Endodermal cell (in vitro differentiated cells): ENCODE measurements around the gene BCLAF3. TPM values are rescaled to one million over a fixed set of nuclear protein-coding genes. Genes with fewer than 3 reads are reported as not detected.

Source experiments
- DNase-seq: peaks from one replicate; pipeline ENCODE4 v3.0.0-alpha.2; 2017
- H3K27ac ChIP-seq: 2 replicates; pipeline ENCODE4 v1.5.1; 2013; ENCODE audit warnings: mild to moderate bottlenecking, low read depth, low read length, moderate library complexity
- H3K27me3 ChIP-seq: 2 replicates; pipeline ENCODE4 v1.6.1; 2013; ENCODE audit warnings: mild to moderate bottlenecking, low read length, moderate library complexity; ENCODE audit not compliant: insufficient read depth, control insufficient read depth, poor library complexity, severe bottlenecking
- H3K36me3 ChIP-seq: 2 replicates; pipeline ENCODE4 v1.7.0; 2013; ENCODE audit warnings: mild to moderate bottlenecking, low read length, moderate library complexity; ENCODE audit not compliant: control insufficient read depth, insufficient read depth
- H3K4me1 ChIP-seq: one replicate; pipeline ENCODE4 v1.7.0; 2013; ENCODE audit warnings: low read length; ENCODE audit not compliant: control insufficient read depth, insufficient read depth
- H3K4me3 ChIP-seq: 2 replicates; pipeline ENCODE4 v1.5.1; 2013; ENCODE audit warnings: mild to moderate bottlenecking, low read length, moderate library complexity
- H3K9ac ChIP-seq: 2 replicates; pipeline ENCODE4 v1.6.1; 2013; ENCODE audit warnings: mild to moderate bottlenecking, low read length, moderate library complexity; ENCODE audit not compliant: poor library complexity, severe bottlenecking; ENCODE audit errors: extremely low read depth
- H3K9me3 ChIP-seq: 2 replicates; pipeline ENCODE4 v1.6.1; 2013; ENCODE audit warnings: mild to moderate bottlenecking, low read length, moderate library complexity; ENCODE audit not compliant: control insufficient read depth
- H3K27ac Mint-ChIP-seq: 2 replicates; pipeline ENCODE4 v1.8.0; 2020; ENCODE audit warnings: mixed read lengths
- H3K27me3 Mint-ChIP-seq: 2 replicates; pipeline ENCODE4 v1.8.0; 2021; ENCODE audit warnings: mild to moderate bottlenecking, mixed read lengths; ENCODE audit not compliant: insufficient read depth
- H3K36me3 Mint-ChIP-seq: 2 replicates; pipeline ENCODE4 v1.8.0; 2020; ENCODE audit warnings: low read depth, mixed read lengths
- H3K4me1 Mint-ChIP-seq: 2 replicates; pipeline ENCODE4 v1.8.0; 2020; ENCODE audit warnings: mixed read lengths
- H3K4me3 Mint-ChIP-seq: 2 replicates; pipeline ENCODE4 v1.8.0; 2020; ENCODE audit warnings: mild to moderate bottlenecking, moderate library complexity, mixed read lengths
- H3K9me3 Mint-ChIP-seq: 2 replicates; pipeline ENCODE4 v1.8.0; 2020; ENCODE audit warnings: mild to moderate bottlenecking, mixed read lengths
- CTCF ChIP-seq: fragments of 200-600 bp; sonication (generic); conservative IDR thresholded peaks from 2 replicates; pipeline ENCODE4 v1.5.0; 2021; ENCODE audit warnings: antibody characterized with exemption, mild to moderate bottlenecking
- WGBS, 2 experiments: methylation state at CpG; one replicate each; pipeline versions ENCODE4 v1.1.5 to v1.1.7; 2013; ENCODE audit warnings: missing lambda C conversion rate in 2 of 2, mixed read lengths in 1 of 2; ENCODE audit not compliant: insufficient coverage in 1 of 2, insufficient read length in 1 of 2; 5-methylcytosine and 5-hydroxymethylcytosine counted together
- total RNA-seq, 2 donors: library from RNA; stranded (reverse); fragmentation: NEBNext Ultra II Directional in 1 of 2; extraction: Animal tissue kit (Norgen Biotek cat#: 25700) in 1 of 2; gene quantifications; 2 replicates in 1 of 2; 3 replicates in 1 of 2; pipeline ENCODE4 v1.2.1, GENCODE V29; 2021

BCLAF3 gene
- total RNA-seq, 2 donors from 2014 or later = 8.7 to 9.7 TPM

- no peaks in the 10 kb centered on the region for H3K27me3 Mint-ChIP-seq
- H3K4me3 ChIP-seq = no peak overlapping the region
- TF ChIP-seq CTCF = no peak
- no peaks in the 10 kb centered on the region for H3K36me3 ChIP-seq
- H3K4me1 ChIP-seq = no peaks in the 10 kb centered on the region
- H3K4me3 Mint-ChIP-seq = no peak overlapping the region
- no peak for DNase-seq
- peaks cover 5% of the 10 kb centered on the region for H3K4me1 Mint-ChIP-seq
- no peaks in the 10 kb centered on the region for H3K36me3 Mint-ChIP-seq
- no peak overlapping the region for H3K27ac Mint-ChIP-seq
- no peaks in the 10 kb centered on the region for H3K27me3 ChIP-seq
- H3K9ac ChIP-seq = no peak overlapping the region
- no peak overlapping the region for H3K27ac ChIP-seq
- peaks cover 66% of the 10 kb centered on the region for H3K9me3 Mint-ChIP-seq
- WGBS, 2 experiments = 91 to 92% methylated on average over 4 to 6 of the region's 7 CpGs
- no peaks in the 10 kb centered on the region for H3K9me3 ChIP-seq
Observed at GRCh38 chrX:20007962-20008622, 17.2 kb upstream of the BCLAF3 start.

- no peak overlapping the region for H3K27ac ChIP-seq
- WGBS, 2 experiments = 95% methylated on average over 2 of the region's 2 CpGs; no CpG with 5 or more reads in 1 of the 2 experiments
Observed at GRCh38 chrX:20005883-20006282, 15.0 kb upstream of the BCLAF3 start.

GRCh38 chrX:20001588-20001987 is 10.7 kb upstream of the BCLAF3 start:
- 45% methylated on average over 4 of the region's 4 CpGs; no CpG with 5 or more reads in 1 of the 2 experiments for WGBS, 2 experiments
- DNase-seq = peak; percentile 47
- Histone ChIP-seq H3K36me3 (no peaks in the 10 kb centered on the region), H3K27me3 (no peaks in the 10 kb centered on the region), H3K27ac (no peak overlapping the region), H3K9ac (no peak overlapping the region), H3K4me3 (no peak overlapping the region), H3K9me3 (no peaks in the 10 kb centered on the region), H3K4me1 (no peaks in the 10 kb centered on the region)
- H3K27ac Mint-ChIP-seq = no peak overlapping the region
- H3K9me3 Mint-ChIP-seq = peaks cover 66% of the 10 kb centered on the region
- H3K4me1 Mint-ChIP-seq = no peaks in the 10 kb centered on the region
- no peak for TF ChIP-seq CTCF
- H3K36me3 Mint-ChIP-seq = no peaks in the 10 kb centered on the region
- no peaks in the 10 kb centered on the region for H3K27me3 Mint-ChIP-seq
- no peak overlapping the region for H3K4me3 Mint-ChIP-seq

More at GRCh38 chrX:20005883-20006282, 15.0 kb upstream of the BCLAF3 start:
- Histone ChIP-seq H3K27me3 (no peaks in the 10 kb centered on the region), H3K4me3 (no peak overlapping the region), H3K4me1 (no peaks in the 10 kb centered on the region), H3K36me3 (no peaks in the 10 kb centered on the region), H3K9me3 (no peaks in the 10 kb centered on the region), H3K9ac (no peak overlapping the region)
- no peaks in the 10 kb centered on the region for H3K27me3 Mint-ChIP-seq
- no peak overlapping the region for H3K27ac Mint-ChIP-seq
- H3K36me3 Mint-ChIP-seq = no peaks in the 10 kb centered on the region
- DNase-seq = no peak
- H3K4me3 Mint-ChIP-seq = no peak overlapping the region
- H3K9me3 Mint-ChIP-seq = peaks cover 61% of the 10 kb centered on the region
- TF ChIP-seq CTCF = no peak
- peaks cover 5% of the 10 kb centered on the region for H3K4me1 Mint-ChIP-seq
